ENCODE results near the gene UCN2.

Gene UCN2

GRCh38 chr3:48548126-48548525 is 15.5 kb downstream of the UCN2 start:
- Histone ChIP-seq H3K4me2 (ENCODE audit: low read depth, low read length, poor library complexity, severe bottlenecking) (no peak overlapping the region), H3K27me3 (ENCODE audit: insufficient read depth, low read length, poor library complexity, severe bottlenecking) (no peaks in the 10 kb centered on the region), H3K4me3 (ENCODE audit: low read length, poor library complexity, severe bottlenecking) (no peak overlapping the region), H3K79me2 (ENCODE audit: insufficient read depth, low read length) (peaks cover 46% of the 10 kb centered on the region; the same call in 1 of the 2 replicates), H3F3A (ENCODE audit: low read depth) (no peaks in the 10 kb centered on the region), H4K20me1 (ENCODE audit: insufficient read depth, low read length, poor library complexity, severe bottlenecking) (peaks cover 13% of the 10 kb centered on the region), H3K9ac (ENCODE audit: low read depth, low read length, poor library complexity, severe bottlenecking) (no peak overlapping the region), H3K36me3 (ENCODE audit: insufficient read depth, low read length) (peaks cover 39% of the 10 kb centered on the region; the same call in 1 of the 2 replicates), H3K4me1 (ENCODE audit: insufficient read depth, low read length, poor library complexity, severe bottlenecking) (peaks cover 11% of the 10 kb centered on the region), H3K9me3 (ENCODE audit: insufficient read depth, low read depth, low read length) (no peaks in the 10 kb centered on the region), H3K9me2 (replicated peaks; ENCODE audit: low read depth, low read length) (no peaks in the 10 kb centered on the region), H2AFZ (ENCODE audit: low read length) (no peak overlapping the region)
- no peak for TF ChIP-seq CTCF (conservative IDR thresholded peaks at IDR 0.05; ENCODE audit: low read length)
- TF ChIP-seq EZH2phosphoT487 (IDR thresholded peaks at IDR 0.05; ENCODE audit: borderline replicate concordance), result no peak

- Histone ChIP-seq H4K20me1 (ENCODE audit: insufficient read depth, low read length, poor library complexity, severe bottlenecking) (no peaks in the 10 kb centered on the region), H3K4me2 (ENCODE audit: low read depth, low read length, poor library complexity, severe bottlenecking) (no peak overlapping the region), H3K4me1 (ENCODE audit: insufficient read depth, low read length, poor library complexity, severe bottlenecking) (no peaks in the 10 kb centered on the region), H3K9me3 (ENCODE audit: insufficient read depth, low read depth, low read length) (no peaks in the 10 kb centered on the region), H3K36me3 (ENCODE audit: insufficient read depth, low read length) (peaks cover 49% of the 10 kb centered on the region; the same call in 1 of the 2 replicates), H3K9ac (ENCODE audit: low read depth, low read length, poor library complexity, severe bottlenecking) (no peak overlapping the region), H3K27me3 (ENCODE audit: insufficient read depth, low read length, poor library complexity, severe bottlenecking) (no peaks in the 10 kb centered on the region), H3F3A (ENCODE audit: low read depth) (no peaks in the 10 kb centered on the region), H3K4me3 (ENCODE audit: low read length, poor library complexity, severe bottlenecking) (no peak overlapping the region), H3K9me2 (replicated peaks; ENCODE audit: low read depth, low read length) (no peaks in the 10 kb centered on the region), H3K79me2 (ENCODE audit: insufficient read depth, low read length) (peaks cover 27% of the 10 kb centered on the region; the same call in 1 of the 2 replicates), H2AFZ (ENCODE audit: low read length) (no peak overlapping the region)
- TF ChIP-seq EZH2phosphoT487 (IDR thresholded peaks at IDR 0.05; ENCODE audit: borderline replicate concordance) (no peak), CTCF (conservative IDR thresholded peaks at IDR 0.05; ENCODE audit: low read length) (no peak)
Measured at GRCh38 chr3:48546203-48546829, 17.3 kb downstream of the UCN2 start.

GRCh38 chr3:48544141-48544540 is 19.4 kb downstream of the UCN2 start:
- Histone ChIP-seq H3K4me3 (ENCODE audit: low read length, poor library complexity, severe bottlenecking) (no peak overlapping the region), H3K36me3 (ENCODE audit: insufficient read depth, low read length) (peaks cover 58% of the 10 kb centered on the region; the same call in 1 of the 2 replicates), H3K79me2 (ENCODE audit: insufficient read depth, low read length) (peaks cover 6% of the 10 kb centered on the region; the same call in 1 of the 2 replicates), H3F3A (ENCODE audit: low read depth) (no peaks in the 10 kb centered on the region), H4K20me1 (ENCODE audit: insufficient read depth, low read length, poor library complexity, severe bottlenecking) (no peaks in the 10 kb centered on the region), H3K9ac (ENCODE audit: low read depth, low read length, poor library complexity, severe bottlenecking) (no peak overlapping the region), H3K4me2 (ENCODE audit: low read depth, low read length, poor library complexity, severe bottlenecking) (no peak overlapping the region), H3K4me1 (ENCODE audit: insufficient read depth, low read length, poor library complexity, severe bottlenecking) (no peaks in the 10 kb centered on the region), H3K27me3 (ENCODE audit: insufficient read depth, low read length, poor library complexity, severe bottlenecking) (no peaks in the 10 kb centered on the region), H3K9me2 (replicated peaks; ENCODE audit: low read depth, low read length) (no peaks in the 10 kb centered on the region), H3K9me3 (ENCODE audit: insufficient read depth, low read depth, low read length) (no peaks in the 10 kb centered on the region), H2AFZ (ENCODE audit: low read length) (no peak overlapping the region)
- no peak for TF ChIP-seq CTCF (conservative IDR thresholded peaks at IDR 0.05; ENCODE audit: low read length)
- no peak for TF ChIP-seq EZH2phosphoT487 (IDR thresholded peaks at IDR 0.05; ENCODE audit: borderline replicate concordance)
